Panc1 (cell line): ENCODE measurements around the gene SLC35F1. TPM values are rescaled to one million over a fixed set of nuclear protein-coding genes. Genes with fewer than 3 reads are reported as not detected.

Experiments
- ATAC-seq: fragments of 200-7000 bp; cut with Tn5 transposase; 2 replicates; pipeline ENCODE4 v1.9.1; 2020; ENCODE audit warnings: mild to moderate bottlenecking, moderate library complexity
- BruUV-seq: library from RNA; stranded (reverse); fragments of 400-500 nt; replicated peaks from 2 replicates; lab custom pipeline; 2021; lab: Mats Ljungman, UMichigan
- CTCF ChIA-PET: fragments of 300-600 bp; sonication (Branson Sonifier 250); formaldehyde crosslinking; loops from one replicate; lab custom pipeline; 2022; ENCODE audit warnings: antibody characterized with exemption; lab: Charles Lee
- POLR2A ChIA-PET: fragments of 300-600 bp; sonication (Branson Sonifier 250); formaldehyde crosslinking; loops from one replicate; lab custom pipeline; 2022; ENCODE audit warnings: antibody characterized with exemption; lab: Charles Lee
- DNase-seq: peaks from one replicate; pipeline ENCODE4 v3.0.0-alpha.2; 2010; ENCODE audit warnings: low read depth, low spot score
- H3K27ac ChIP-seq: 2 replicates; pipeline ENCODE4 v1.5.1; 2011; ENCODE audit warnings: mild to moderate bottlenecking, low read length, inconsistent platforms
- H3K27me3 ChIP-seq: fragments of 200-500 bp; sonication (Bioruptor generic); 2 replicates; pipeline ENCODE4 v1.6.0; 2014; ENCODE audit warnings: low read length, inconsistent platforms; ENCODE audit not compliant: control insufficient read depth, insufficient read depth
- H3K36me3 ChIP-seq: fragments of 200-500 bp; sonication (Bioruptor generic); 2 replicates; pipeline ENCODE4 v1.5.1; 2014; ENCODE audit warnings: inconsistent platforms, mild to moderate bottlenecking, low read length, moderate library complexity; ENCODE audit not compliant: control insufficient read depth, insufficient read depth
- H3K4me1 ChIP-seq: 2 replicates; pipeline ENCODE4 v1.5.1; 2011; ENCODE audit warnings: inconsistent platforms, mild to moderate bottlenecking, low read length, moderate library complexity; ENCODE audit not compliant: control insufficient read depth, insufficient read depth
- H3K4me3 ChIP-seq, 2 experiments: 2 replicates each; pipeline ENCODE4 v1.5.1; 2011 to 2012; ENCODE audit warnings: low read depth in 2 of 2, low read length in 2 of 2, mild to moderate bottlenecking in 2 of 2, inconsistent platforms in 1 of 2, moderate library complexity in 1 of 2
- H3K9me3 ChIP-seq: fragments of 200-500 bp; sonication (Bioruptor generic); 2 replicates; pipeline ENCODE4 v1.5.1; 2014; ENCODE audit warnings: low read depth, mild to moderate bottlenecking, inconsistent platforms, low read length, moderate library complexity; ENCODE audit not compliant: control insufficient read depth, insufficient read depth
- CTCF ChIP-seq: fragments of 450-650 bp; IDR thresholded peaks from 2 replicates; pipeline ENCODE4 v1.5.1; 2017; ENCODE audit warnings: mild to moderate bottlenecking
- POLR2AphosphoS5 ChIP-seq: IDR thresholded peaks from 2 replicates; pipeline ENCODE4 v1.6.1; 2012; ENCODE audit warnings: mild to moderate bottlenecking, low read depth, low read length, moderate library complexity
- SIN3A ChIP-seq: IDR thresholded peaks from 2 replicates; pipeline ENCODE4 v1.6.1; 2012; ENCODE audit warnings: low read depth, mild to moderate bottlenecking, low read length, moderate library complexity, borderline replicate concordance; ENCODE audit not compliant: insufficient read depth
- TCF7L2 ChIP-seq: IDR thresholded peaks from 2 replicates; pipeline ENCODE4 v1.6.1; 2011; ENCODE audit warnings: mild to moderate bottlenecking, low read depth, low read length, inconsistent platforms
- in situ Hi-C: cut with HindIII; loops from 2 replicates; pipeline ENCODE4 v1.10.0; 2016; ENCODE audit warnings: low sequenced_read_pairs, low pct_unique_long_range_greater_than_20kb
- intact Hi-C: fragments of 100-400 bp; cut with micrococcal nuclease; formaldehyde crosslinking; loops from one replicate; pipeline ENCODE4 v1.10.0; 2022; ENCODE audit not compliant: unreplicated experiment
- total RNA-seq: library from RNA; stranded (reverse); gene quantifications from one replicate; pipeline ENCODE4 v1.2.1, GENCODE V29; 2021; ENCODE audit not compliant: unreplicated experiment
- TF ChIP-seq, protein P1 (sequence below), 2 experiments: IDR thresholded peaks; 2 replicates each; pipeline ENCODE4 v1.6.1; 2011 to 2012; ENCODE audit warnings: low read depth in 2 of 2, control low read depth in 1 of 2, low read length in 1 of 2, mild to moderate bottlenecking in 1 of 2, moderate library complexity in 1 of 2; ENCODE audit not compliant: insufficient read depth in 1 of 2

Gene SLC35F1
- total RNA-seq, 1 experiment from 2014 or later: not detected

- H3K36me3 ChIP-seq: no peaks in the 10 kb centered on the region
- no peak overlapping the region for H3K27ac ChIP-seq
- H3K27me3 ChIP-seq: peaks cover 2% of the 10 kb centered on the region; the same call in 1 of the 2 replicates
- BruUV-seq: no TSS peak
- H3K9me3 ChIP-seq: peaks cover 5% of the 10 kb centered on the region
- no peaks in the 10 kb centered on the region for H3K4me1 ChIP-seq
- TF ChIP-seq POLR2AphosphoS5 (no peak), CTCF (no peak), SIN3A (no peak), TCF7L2 (no peak)
- TF ChIP-seq, protein P1, sequence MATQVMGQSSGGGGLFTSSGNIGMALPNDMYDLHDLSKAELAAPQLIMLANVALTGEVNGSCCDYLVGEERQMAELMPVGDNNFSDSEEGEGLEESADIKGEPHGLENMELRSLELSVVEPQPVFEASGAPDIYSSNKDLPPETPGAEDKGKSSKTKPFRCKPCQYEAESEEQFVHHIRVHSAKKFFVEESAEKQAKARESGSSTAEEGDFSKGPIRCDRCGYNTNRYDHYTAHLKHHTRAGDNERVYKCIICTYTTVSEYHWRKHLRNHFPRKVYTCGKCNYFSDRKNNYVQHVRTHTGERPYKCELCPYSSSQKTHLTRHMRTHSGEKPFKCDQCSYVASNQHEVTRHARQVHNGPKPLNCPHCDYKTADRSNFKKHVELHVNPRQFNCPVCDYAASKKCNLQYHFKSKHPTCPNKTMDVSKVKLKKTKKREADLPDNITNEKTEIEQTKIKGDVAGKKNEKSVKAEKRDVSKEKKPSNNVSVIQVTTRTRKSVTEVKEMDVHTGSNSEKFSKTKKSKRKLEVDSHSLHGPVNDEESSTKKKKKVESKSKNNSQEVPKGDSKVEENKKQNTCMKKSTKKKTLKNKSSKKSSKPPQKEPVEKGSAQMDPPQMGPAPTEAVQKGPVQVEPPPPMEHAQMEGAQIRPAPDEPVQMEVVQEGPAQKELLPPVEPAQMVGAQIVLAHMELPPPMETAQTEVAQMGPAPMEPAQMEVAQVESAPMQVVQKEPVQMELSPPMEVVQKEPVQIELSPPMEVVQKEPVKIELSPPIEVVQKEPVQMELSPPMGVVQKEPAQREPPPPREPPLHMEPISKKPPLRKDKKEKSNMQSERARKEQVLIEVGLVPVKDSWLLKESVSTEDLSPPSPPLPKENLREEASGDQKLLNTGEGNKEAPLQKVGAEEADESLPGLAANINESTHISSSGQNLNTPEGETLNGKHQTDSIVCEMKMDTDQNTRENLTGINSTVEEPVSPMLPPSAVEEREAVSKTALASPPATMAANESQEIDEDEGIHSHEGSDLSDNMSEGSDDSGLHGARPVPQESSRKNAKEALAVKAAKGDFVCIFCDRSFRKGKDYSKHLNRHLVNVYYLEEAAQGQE (IDR thresholded peaks at IDR 0.05; ENCODE audit: insufficient read depth in 1 of 2, low read depth in 2 of 2, low read length in 1 of 2): no peak
- POLR2A ChIA-PET: no interaction called here
- DNase-seq: no peak
- CTCF ChIA-PET: no interaction called here
- no peak for ATAC-seq
- intact Hi-C loops: no loop called here
- H3K4me3 ChIP-seq: no peak overlapping the region
- in situ Hi-C loops: no loop called here
Observed at GRCh38 chr6:117933471-117933870, 26.4 kb downstream of the SLC35F1 start.

DNA sequence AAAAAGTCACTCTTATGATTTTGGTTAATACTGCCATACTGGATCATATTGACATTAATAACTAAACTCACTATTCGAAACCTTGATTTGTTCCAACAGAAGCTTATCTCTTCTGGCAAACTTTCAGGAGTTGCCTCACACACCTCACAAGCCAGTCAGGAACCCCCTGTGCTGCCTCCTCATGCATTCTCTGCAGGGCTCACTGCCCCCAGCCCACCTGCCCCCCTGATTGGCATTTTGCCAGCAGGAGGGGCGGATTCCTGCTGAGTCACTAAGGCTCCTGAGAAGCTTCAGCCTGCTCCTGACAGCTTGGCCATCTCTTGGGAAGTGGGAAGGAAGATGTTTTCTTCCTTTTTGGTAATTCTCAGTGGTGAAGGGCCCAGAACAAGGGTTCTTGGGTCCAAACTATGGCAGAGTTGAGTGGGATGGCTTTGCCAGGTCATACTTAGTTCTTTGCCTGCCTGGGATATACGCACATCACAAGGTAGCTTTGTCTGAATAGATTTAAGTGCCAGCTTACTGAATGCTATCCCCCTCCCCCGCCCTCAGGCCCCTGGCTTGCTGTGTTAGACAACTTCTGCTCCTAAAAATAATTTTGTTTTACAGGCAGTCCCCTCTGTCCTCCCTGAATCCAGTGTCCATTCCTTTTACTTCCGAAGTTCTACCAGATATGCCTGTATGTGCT, 31.4 kb downstream of the SLC35F1 start:
- intact Hi-C loops: no loop called here
- no peaks in the 10 kb centered on the region for H3K27me3 ChIP-seq
- ATAC-seq: no peak
- TF ChIP-seq CTCF (no peak), TCF7L2 (no peak), POLR2AphosphoS5 (no peak), SIN3A (no peak)
- TF ChIP-seq, protein P1 (IDR thresholded peaks at IDR 0.05; ENCODE audit: insufficient read depth in 1 of 2, low read depth in 2 of 2, low read length in 1 of 2): no peak
- no peak overlapping the region for H3K27ac ChIP-seq
- ChIA-PET CTCF (no interaction called here), POLR2A (no interaction called here)
- H3K4me1 ChIP-seq: no peaks in the 10 kb centered on the region
- H3K4me3 ChIP-seq: no peak overlapping the region
- H3K36me3 ChIP-seq: no peaks in the 10 kb centered on the region
- no TSS peak for BruUV-seq
- H3K9me3 ChIP-seq: no peaks in the 10 kb centered on the region
- DNase-seq: no peak
- in situ Hi-C loops: no loop called here
